Inflammatory macrophage treated with lipopolysaccharide for 1 hour (primary cell): ENCODE measurements around the gene PJVK.
"Not testable (repeated sequence)": the region's sequence is repeated elsewhere in the genome, so short reads cannot be mapped to it uniquely, and the experiment has no call there.

Experiments used
- DNase-seq, 2 donors: peaks; one replicate each; pipeline ENCODE4 v3.0.0-alpha.2; 2020 to 2022

Gene PJVK, protein sequence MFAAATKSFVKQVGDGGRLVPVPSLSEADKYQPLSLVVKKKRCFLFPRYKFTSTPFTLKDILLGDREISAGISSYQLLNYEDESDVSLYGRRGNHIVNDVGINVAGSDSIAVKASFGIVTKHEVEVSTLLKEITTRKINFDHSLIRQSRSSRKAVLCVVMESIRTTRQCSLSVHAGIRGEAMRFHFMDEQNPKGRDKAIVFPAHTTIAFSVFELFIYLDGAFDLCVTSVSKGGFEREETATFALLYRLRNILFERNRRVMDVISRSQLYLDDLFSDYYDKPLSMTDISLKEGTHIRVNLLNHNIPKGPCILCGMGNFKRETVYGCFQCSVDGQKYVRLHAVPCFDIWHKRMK

DNA sequence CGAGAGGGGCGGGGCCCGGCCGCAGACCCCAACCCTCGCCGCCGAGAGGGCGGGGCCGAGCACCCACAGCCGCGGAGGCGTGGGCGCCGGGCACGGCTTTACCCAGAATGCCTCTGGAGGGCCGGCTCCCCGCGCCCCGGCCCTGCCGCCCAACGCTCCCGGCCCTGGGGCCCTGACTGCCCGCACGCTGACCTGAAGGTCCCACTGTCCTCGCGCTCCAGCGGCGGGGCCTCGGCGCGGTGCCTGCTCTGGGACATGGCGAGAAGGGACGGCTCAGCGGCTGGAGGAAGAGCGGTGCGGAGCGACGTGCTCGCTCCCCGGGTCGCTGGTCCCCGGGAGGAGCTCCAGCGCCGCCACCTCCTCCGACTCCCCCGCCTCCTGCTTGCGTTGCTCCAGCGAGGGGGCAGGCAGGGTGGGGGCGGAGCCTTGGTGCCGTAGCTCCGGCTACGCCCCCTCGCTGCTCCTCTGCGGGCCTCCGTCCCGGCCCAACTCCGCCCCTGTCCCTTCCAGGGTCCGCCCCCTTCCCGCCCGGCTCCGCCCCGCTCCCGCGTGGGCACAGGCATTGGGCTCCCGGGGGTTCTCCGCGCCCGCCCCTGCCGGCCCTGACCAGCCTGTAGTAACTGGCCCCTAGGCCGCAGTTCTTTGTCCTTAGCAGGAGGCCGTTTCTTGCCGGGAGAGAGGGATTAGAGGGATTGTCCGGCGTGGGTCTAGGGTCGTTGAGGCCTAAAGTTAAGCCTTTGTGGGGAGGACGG lies at the start of gene PJVK, which contains the start of gene PRKRA:
PJVK (plus strand) TSS at position 605 of the 752 bp plus-strand sequence. CDS start 2,032 bp downstream, outside the sequence.
PRKRA (minus strand) TSS at position 402 of the 752 bp plus-strand sequence; CDS start at position 257, 145 bp downstream.
- DNase-seq, result peak; percentile 96 to 98

DNA sequence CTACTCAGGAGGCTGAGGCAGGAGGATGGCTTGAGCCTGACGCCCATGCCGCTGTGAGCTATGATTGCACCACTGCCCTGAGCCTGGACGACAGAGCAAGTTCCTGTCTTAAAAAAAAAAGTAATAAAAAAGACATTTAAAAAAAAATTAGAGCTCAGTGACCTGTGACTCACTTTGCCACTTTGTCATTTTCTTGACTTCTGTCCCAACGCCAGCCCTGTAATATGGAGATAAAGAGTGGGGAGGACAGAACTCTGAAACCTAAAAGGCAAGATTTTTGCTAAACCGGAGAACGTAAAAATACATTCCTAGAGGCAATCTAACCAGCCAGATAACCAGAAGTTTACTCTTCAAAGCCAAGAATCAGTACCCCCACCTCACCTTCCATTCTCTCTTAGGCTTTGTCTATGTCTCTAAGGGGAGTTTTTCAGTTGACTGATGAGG lies 49.2 kb upstream of the PJVK start:
- DNase-seq, result no peak

DNA sequence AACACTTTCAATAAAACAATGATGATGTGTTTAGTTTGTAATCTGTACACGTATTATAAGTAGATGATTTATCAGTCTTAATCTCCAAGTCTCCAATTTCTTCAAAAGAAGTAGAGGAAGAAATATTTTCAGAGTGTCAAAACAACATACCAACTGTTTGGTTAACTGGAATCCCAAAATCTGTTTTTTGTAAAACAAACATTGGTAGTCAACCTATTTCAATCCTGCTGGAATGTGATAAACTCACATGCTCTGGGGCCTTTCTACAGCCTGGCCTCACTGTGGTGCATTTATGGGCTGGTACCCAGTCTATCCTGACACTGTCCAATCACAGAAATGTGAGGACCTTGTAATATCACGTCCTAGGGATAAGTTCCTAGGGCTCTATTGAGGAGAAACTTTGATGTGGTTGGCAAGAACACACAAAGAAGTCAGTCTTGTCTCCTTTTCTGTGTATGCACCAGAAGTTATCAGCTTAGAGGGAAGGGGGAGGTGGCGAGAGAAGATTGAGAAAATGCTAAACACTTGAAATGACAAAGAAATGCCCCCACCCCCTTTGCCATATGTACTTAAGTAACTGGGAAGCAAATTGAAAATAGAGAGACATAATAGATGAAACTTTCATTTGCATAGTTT lies 47.4 kb upstream of the PJVK start:
- DNase-seq, result no peak

DNA sequence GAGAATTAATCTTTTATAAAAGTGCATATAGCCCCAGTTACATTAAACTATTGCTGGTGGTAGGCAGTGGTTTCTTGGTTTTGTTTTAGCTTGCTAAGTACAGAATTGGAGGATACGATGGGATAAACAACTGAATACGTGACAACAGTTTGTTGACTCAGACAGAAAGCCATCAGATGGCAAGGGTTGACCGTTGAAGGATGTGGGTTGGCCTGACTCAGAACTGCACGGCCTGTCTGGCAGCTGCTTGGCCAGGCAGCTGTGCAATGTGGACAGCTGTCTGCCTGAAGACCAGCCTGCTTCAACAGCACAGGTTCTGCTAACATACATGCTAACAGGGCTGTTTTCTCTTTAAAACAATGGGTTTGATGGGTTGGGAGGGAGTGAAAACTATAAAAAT lies 46.8 kb upstream of the PJVK start:
- no peak for DNase-seq

DNA sequence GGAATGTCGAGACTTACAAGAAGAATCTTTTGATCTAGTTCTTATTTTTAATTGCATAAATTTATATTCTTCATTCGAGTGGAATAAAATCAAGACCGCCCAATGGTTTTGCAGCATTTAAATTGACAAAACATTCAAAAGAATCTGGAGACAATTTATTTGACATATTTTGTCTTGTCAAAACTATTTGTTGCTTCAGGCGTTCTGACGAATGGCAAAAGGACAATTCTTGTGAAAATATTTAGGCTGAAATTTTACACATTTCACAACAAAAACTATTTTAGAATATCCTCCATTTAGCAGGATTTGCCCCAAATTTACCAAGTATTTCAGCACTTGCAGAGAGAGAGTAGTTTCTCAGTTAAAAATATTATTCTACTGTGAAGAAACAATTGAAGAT lies 41.9 kb upstream of the PJVK start:
- no peak for DNase-seq

DNA sequence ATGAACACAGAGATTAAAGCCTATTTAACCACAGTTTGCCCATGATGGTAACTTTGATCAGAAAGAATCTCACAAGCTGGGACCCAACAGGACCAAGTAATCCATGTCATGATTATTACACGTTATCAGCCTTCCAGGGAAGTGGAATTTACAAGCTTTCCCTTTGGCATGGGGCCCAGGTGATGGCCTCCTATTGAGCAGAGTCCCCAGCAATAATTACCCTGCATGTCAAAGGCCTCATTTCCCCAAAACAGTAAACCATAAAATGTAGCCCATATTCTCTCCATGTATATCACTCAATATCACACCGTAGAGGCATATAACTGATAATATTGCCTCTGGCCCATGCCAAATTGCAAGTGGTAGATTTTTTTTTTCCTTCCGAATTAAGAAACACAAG lies 39.1 kb upstream of the PJVK start:
- no peak for DNase-seq

DNA sequence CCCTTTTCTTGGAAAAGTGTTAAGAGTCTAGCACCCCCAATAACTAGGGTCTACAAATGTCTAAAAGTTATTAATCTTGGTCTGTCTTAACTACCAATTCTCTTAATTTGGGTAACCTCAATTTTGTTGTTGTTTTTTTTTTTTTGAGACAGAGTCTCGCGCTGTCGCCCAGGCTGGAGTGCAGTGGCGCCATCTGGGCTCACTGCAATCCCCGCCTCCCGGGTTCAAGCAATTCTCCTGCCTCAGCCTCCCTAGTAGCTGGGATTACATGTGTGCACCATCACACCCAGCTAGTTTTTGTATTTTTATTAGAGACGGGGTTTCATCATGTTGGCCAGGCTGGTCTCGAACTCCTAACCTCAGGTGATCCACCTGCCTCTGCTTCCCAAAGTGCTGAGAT lies 38.7 kb upstream of the PJVK start:
- not testable (repeated sequence) for DNase-seq

DNA sequence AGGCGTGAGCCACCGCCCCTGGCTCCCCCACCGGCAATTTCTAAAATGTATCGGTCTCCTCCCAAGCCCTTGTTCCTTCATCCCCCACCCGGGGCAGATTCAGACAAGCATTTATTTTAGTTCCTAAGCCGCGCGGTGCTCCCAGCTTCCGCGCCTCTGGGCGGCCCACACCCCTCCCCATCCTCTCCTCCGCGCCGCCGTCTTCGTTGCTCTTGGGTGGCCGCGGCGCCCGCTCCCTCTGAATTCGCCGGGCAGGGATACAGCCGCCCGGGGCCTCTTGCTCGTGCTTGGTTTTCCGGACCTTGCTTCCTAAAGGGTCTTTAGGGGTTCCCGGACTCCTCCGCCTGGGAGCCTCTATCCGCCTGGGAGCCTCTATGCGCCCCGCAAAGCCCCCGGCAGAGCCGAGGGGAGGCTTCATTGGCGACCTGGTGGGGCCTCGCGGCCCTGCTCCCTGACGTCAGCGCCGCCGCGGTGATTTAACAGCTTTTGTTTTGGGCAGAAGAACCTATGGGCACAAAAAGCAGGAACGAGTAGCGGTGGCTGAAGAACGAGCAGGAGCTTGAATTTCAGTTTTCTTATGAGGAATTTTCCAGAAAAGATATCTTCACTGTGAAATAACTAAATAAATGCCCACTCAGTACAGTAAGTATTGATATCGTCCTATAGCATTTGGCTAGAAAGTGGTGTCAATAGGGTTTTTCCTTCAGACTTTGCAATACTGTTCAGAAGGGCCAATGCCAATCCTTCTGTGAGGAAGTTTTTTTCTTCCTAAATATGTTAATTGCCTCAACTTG lies 37.5 kb upstream of the PJVK start:
- peak; percentile 65 to 77 for DNase-seq

DNA sequence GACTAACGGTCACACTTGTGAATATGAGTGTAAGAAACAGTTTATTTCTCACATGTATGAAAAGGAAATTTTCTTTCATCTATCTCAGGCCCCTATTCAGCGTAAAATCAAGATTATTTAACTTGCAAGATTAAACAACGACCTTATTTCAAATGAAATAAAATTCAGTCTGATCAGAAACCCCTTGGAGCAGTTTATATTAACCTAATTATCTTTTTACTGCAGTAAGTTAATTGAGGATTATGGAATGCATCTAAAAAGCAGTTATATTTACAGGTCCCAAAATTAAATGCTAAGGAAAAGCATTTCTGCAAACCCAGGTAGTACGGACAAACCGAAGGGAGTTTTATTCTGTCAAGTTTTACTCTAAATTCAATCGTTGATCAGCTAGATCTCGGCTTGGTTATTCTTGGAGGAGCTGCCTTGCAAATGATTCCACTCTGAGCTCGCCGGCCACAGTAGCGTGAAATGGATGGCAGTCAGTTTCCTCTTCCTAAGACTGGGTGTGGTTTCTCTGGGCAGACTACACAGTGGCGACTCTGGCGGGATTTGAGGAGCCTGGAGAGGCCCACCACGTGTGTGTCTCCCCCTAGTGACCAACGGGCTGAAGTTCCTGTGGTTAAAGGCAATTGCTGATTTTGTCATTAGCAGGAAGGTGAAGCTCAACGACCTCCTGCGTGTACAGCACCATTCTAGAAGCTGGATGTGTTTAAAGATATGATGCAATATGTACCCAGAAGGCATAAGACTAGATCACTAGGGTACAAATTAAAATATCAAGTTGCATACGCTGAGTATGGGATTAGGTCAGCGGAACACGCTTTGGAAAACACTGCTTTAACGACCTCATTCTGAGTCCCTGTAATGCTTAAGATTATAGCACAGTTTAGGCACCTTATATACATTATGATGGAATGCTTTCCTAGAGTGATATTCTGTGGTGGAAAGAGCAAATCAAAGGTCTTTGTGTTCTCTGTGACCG lies 36.6 kb upstream of the PJVK start:
- peak; percentile 90 to 96 for DNase-seq

DNA sequence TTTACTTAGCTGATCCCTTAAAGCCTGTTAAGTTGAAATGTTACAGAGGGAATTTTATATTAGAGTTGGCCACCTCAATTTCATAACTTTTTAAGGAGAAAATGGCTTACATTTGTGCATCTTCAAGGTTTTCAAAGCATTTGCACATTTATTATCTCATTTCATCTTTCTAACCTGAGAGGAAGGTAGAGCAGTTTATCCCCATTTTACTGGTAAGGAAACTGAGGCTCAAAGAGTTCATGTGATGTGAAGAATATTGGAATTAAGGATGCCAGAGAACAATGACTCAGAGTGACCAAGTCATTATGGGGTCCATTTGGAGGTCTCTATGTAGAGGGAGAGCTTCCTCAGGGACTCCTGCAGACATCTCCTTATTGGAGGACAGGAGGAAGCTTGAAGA lies 35.2 kb upstream of the PJVK start:
- DNase-seq, result no peak

DNA sequence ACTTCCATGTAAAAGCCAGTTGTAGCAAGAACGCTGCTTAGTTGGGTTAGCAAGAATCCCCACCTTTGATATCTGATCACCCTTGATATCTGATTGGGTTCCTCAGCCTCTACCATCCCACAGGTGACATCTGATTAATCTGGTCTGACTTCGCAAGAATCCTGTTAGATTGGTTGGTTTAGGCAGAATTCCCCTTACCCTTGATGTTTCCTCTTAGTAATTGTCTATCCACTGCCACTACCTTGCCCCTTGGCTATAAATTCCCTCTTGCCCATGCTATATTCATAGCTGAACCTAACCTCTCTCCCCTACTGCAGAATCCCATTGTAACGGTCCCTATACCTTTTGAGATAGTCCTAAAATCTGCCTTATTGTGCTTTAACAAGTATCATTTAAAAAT lies 33.3 kb upstream of the PJVK start:
- DNase-seq, result no peak

DNA sequence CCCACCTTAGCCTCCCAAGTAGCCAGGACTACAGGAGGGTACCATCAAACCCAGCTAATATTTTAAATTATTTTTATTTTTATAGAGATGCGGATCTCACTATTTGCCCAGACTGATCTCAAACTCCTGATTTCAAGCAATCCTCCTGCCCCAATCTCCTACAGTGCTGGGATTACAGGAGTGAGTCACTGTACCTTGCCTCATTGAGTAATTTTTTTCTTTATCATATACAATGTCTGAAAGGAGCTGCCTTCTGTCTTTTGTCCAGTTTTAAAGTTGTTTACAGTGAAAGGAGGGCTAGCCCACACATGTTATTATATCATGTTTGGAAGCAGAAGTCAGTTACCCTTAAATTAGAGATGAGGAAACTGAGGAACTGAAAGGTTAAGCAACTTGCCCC lies 32.8 kb upstream of the PJVK start:
- DNase-seq, result no peak

DNA sequence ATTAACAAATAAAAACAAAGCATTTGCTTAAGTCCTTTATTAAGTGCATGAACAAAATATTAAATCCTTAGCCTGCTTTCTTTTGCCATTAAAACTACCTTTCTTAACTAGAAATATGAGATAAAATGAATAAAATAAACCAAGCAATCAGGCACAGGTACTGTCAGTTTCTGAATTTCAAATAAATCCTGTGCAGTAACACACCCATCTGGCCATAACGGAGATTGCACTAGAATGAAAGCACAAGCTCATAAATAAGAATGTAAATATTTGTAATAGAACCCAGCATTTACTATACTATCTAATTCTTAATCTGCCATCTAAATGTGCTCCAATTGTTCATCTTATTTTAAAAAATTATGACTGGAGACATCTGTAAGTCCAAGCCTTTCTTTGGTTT lies 32.1 kb upstream of the PJVK start:
- peak in 1 of 2 donors; percentile 6 for DNase-seq

DNA sequence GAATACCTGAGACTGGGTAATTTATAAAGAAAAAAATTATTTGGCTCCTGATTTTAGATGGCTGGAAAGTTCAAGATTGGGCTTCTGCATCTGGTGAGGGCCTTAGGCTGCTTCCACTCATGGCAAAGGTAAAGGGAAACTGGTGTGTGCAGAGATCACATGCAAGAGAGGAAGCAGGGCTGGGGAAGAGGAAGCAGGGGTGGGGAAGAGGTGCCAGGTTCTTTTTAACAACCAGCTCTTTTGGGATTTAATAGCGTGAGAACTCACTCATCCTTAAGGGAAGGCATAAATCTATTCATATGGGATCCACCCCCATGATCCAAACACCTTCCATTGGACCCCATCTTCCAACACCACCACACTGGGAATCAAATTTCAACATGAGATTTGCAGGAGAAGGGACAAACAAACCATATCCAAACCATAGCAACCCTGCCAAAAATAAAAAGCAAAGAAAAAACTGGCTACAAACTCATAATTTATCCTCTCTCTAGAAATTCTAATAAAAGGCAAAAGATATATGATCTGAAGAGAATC lies 30.6 kb upstream of the PJVK start:
- peak; percentile 3 to 4 for DNase-seq

DNA sequence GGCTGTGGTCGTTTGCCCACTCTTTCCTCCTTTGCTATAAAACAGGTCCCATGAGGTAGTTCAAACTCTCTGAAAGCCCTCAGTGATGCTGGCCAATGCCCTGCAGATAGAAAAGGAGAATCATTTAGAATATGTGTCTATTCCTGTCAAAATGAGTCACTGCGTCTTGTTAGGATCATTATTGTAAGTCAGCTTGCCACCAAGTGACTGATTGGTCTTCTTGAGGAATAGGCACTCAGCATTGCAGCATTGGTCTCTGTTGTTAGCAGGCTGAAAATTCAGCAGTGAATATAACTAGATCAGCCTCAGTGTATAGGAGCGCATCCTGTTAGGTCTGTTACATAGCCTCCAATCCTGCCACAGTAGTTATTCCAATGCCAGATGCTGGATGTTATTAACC lies 29.1 kb upstream of the PJVK start:
- no peak for DNase-seq

DNA sequence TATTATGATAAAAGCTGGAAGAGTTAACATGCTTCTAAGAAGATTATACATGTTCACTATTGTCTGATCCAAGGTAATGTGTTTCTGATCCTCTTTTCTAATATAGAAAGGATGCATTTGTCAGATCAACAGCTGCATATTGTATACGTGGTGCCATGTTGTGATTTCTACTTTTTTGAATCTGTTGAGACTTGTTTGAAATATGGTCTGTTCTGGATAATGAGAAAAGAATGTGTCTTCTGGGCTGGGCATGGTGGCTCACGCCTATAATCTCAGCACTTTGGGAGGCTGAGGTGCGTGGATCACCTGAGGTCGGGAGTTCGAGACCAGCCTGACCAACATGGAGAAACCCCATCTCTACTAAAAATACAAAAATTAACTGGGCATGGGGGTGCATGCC lies 27.4 kb upstream of the PJVK start:
- DNase-seq, result not testable (repeated sequence)

DNA sequence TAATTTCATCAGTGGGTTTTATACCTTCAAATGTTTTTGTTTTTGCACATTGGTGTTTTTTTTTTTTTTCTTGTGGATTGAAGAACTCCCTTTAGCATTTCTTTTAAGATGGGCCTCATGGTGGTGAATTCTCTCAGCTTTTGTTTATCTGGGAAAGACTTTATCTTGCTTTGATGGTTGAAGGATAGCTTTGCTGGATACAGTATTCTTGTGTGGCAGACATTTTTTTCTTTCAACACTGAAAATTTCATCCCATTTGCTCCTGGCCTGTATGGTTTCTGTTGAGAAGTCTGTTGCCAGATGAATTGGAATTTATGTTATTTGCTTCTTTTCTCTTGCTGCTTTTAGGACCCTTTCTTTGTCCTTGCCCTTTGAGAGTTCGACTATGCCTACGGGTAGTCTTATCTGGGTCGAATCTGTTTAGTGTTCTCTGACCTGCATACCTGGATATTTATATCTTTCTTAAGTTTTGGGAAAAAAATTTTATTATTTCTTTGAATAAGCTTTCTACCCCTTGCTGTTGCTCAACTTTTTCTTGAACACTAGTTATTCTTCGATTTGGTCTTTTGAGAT lies 25.8 kb upstream of the PJVK start:
- DNase-seq, result no peak

DNA sequence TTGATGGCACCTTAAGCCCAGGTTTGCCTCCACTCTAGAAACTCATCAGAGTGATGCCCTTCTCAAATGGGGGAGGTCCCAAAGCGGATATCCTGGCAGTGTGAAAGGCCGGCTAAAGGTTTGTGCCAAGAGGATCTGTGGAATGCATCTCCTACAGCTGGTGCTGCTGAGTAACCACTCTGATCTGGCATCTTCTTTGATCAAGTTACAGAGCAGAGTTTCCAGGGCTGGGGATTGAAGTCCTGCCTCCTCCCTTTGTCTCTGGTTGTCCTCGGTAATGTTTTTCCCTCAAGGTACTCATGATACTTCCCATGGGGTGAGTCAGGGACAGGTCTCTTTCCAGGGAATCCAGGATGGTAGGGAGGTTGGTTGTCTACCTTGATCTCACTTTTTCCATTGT lies 24.8 kb upstream of the PJVK start:
- DNase-seq, result no peak

DNA sequence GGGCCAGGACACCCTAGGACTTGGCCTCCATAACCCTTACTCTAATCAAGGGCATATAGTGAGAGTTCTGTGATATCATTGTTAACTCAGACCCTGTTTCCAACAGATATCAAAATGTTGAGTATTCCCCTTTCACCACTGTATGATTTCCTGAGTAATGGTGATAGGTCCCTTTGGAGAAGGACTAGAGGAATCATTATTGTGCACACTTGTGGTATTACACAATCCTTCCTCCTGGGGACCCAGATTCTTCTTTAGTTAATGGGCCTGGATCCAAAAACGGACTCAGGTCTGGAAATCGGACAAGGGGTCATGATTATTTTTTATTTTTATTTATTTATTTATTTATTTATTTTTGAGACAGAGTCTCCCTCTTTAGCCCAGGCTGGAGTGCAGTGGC lies 23.7 kb upstream of the PJVK start:
- no peak for DNase-seq

DNA sequence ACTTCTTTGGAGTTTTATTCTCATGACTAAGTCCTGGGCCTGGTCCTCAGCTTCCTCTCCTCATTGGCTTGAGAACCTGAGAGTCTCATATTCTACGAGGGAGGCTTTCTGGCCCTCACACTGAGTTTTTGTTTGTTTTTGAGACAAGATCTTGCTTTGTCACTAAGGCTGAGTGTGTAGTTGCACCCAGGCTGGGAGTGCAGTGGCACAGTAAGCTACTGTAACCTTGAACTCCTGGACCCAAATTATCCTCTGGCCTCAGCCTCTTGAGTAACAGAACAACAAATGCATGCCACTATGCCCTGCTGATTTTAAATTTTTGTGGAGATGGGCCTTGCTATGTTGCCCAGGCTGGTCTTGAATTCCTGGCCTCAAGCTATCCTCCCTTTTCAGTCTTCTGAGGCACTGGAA lies 22.8 kb upstream of the PJVK start:
- no peak for DNase-seq

DNA sequence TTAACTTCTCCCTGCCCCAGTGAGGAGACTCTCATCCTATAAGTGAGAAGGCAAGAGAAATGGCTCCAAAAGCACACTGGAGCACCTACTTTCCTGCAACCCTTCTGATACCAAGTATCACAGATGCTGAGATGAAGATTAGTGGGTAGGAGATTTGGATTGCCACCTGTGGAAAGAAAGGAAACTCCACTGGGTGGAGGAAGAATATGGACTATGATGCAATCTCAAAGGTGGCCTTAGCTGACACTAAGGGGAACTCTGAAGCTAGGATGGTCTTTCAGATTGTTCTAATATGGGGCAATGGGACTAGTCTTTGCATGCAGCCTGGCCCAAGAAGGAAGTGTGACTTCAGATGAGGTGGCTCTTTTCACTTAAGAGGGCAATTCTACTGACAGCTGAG lies 21.8 kb upstream of the PJVK start:
- no peak for DNase-seq
